H9 (cell line): ENCODE measurements around the gene DTNB. TPM values are rescaled to one million over a fixed set of nuclear protein-coding genes. Genes with fewer than 3 reads are reported as not detected.

Experiments
- DNase-seq: peaks from one replicate; pipeline ENCODE4 v3.0.0-alpha.2; 2017
- H2AFZ ChIP-seq: one replicate; pipeline ENCODE4 v1.6.1; 2013; ENCODE audit warnings: mild to moderate bottlenecking, low read length, control low read depth, moderate library complexity
- H2AK5ac ChIP-seq: 2 replicates; pipeline ENCODE4 v1.6.1; 2013; ENCODE audit warnings: low read length, control low read depth, mixed read lengths; ENCODE audit not compliant: insufficient read length
- H2BK120ac ChIP-seq: one replicate; pipeline ENCODE4 v1.6.1; 2013; ENCODE audit warnings: low read depth, mild to moderate bottlenecking, low read length, control low read depth, inconsistent platforms; ENCODE audit not compliant: poor library complexity, severe bottlenecking
- H2BK12ac ChIP-seq: 2 replicates; pipeline ENCODE4 v1.6.1; 2013; ENCODE audit warnings: low read length, control low read depth, mixed read lengths, low read depth; ENCODE audit not compliant: insufficient read length
- H2BK15ac ChIP-seq: 2 replicates; pipeline ENCODE4 v1.6.1; 2013; ENCODE audit warnings: low read depth, low read length, control low read depth
- H2BK20ac ChIP-seq: one replicate; pipeline ENCODE4 v1.6.1; 2013; ENCODE audit warnings: low read depth, mild to moderate bottlenecking, low read length, control low read depth, inconsistent platforms; ENCODE audit not compliant: poor library complexity, severe bottlenecking
- H2BK5ac ChIP-seq: 2 replicates; pipeline ENCODE4 v1.6.1; 2013; ENCODE audit warnings: low read length, control low read depth, mixed read lengths; ENCODE audit not compliant: insufficient read length
- H3K14ac ChIP-seq: 2 replicates; pipeline ENCODE4 v1.6.1; 2013; ENCODE audit warnings: low read length, control low read depth; ENCODE audit not compliant: insufficient read depth
- H3K18ac ChIP-seq: 2 replicates; pipeline ENCODE4 v1.6.1; 2013; ENCODE audit warnings: low read depth, mild to moderate bottlenecking, mixed read lengths, low read length, control low read depth; ENCODE audit not compliant: insufficient read length
- H3K23ac ChIP-seq: 2 replicates; pipeline ENCODE4 v1.6.1; 2013; ENCODE audit warnings: low read length, control low read depth, mixed read lengths, low read depth; ENCODE audit not compliant: insufficient read length
- H3K23me2 ChIP-seq: 2 replicates; pipeline ENCODE4 v1.6.1; 2013; ENCODE audit warnings: low read depth, mild to moderate bottlenecking, mixed read lengths, low read length, control low read depth; ENCODE audit not compliant: insufficient read length, poor library complexity, severe bottlenecking
- H3K27ac ChIP-seq: 2 replicates; pipeline ENCODE4 v1.5.1; 2013; ENCODE audit warnings: low read length, control low read depth, mixed read lengths, low read depth; ENCODE audit not compliant: insufficient read length
- H3K27me3 ChIP-seq: 2 replicates; pipeline ENCODE4 v1.6.1; 2013; ENCODE audit warnings: low read length, control low read depth, inconsistent platforms; ENCODE audit not compliant: insufficient read depth
- H3K4ac ChIP-seq: 2 replicates; pipeline ENCODE4 v1.6.1; 2013; ENCODE audit warnings: low read depth, mild to moderate bottlenecking, control low read depth, inconsistent platforms, low read length, moderate library complexity
- H3K4me1 ChIP-seq: 2 replicates; pipeline ENCODE4 v1.6.1; 2013; ENCODE audit warnings: low read length, control low read depth, inconsistent platforms; ENCODE audit not compliant: insufficient read depth
- H3K4me2 ChIP-seq: 2 replicates; pipeline ENCODE4 v1.6.1; 2013; ENCODE audit warnings: low read length, control low read depth, mixed read lengths; ENCODE audit not compliant: insufficient read length, insufficient read depth
- H3K56ac ChIP-seq: 2 replicates; pipeline ENCODE4 v1.6.1; 2013; ENCODE audit warnings: low read depth, mild to moderate bottlenecking, mixed read lengths, low read length, control low read depth; ENCODE audit not compliant: insufficient read length
- H3K79me1 ChIP-seq: 2 replicates; pipeline ENCODE4 v1.6.1; 2013; ENCODE audit warnings: low read depth, mild to moderate bottlenecking, moderate library complexity, low read length, control low read depth, inconsistent platforms; ENCODE audit not compliant: insufficient read depth, poor library complexity, severe bottlenecking
- H3K79me2 ChIP-seq: 2 replicates; pipeline ENCODE4 v1.6.1; 2013; ENCODE audit warnings: low read length, control low read depth, inconsistent platforms; ENCODE audit not compliant: insufficient read depth
- H3K9ac ChIP-seq: 2 replicates; pipeline ENCODE4 v1.6.1; 2013; ENCODE audit warnings: low read length, control low read depth, mixed read lengths; ENCODE audit not compliant: insufficient read length; ENCODE audit errors: extremely low read depth
- H3K9me3 ChIP-seq: one replicate; pipeline ENCODE4 v1.6.1; 2013; ENCODE audit warnings: low read depth, low read length, inconsistent platforms; ENCODE audit not compliant: control insufficient read depth
- H3T11ph ChIP-seq: one replicate; pipeline ENCODE4 v1.6.1; 2013; ENCODE audit warnings: mild to moderate bottlenecking, low read length, control low read depth, inconsistent platforms
- H4K20me1 ChIP-seq: one replicate; pipeline ENCODE4 v1.6.1; 2013; ENCODE audit not compliant: control insufficient read depth, insufficient read length, insufficient read depth
- H4K5ac ChIP-seq: 2 replicates; pipeline ENCODE4 v1.6.1; 2013; ENCODE audit warnings: low read depth, mild to moderate bottlenecking, mixed read lengths, low read length, control low read depth; ENCODE audit not compliant: insufficient read length
- H4K8ac ChIP-seq: replicated peaks from 2 replicates; pipeline ENCODE4 v1.6.1; 2013; ENCODE audit warnings: low read length, control low read depth, mixed read lengths, low read depth; ENCODE audit not compliant: insufficient read length
- H4K91ac ChIP-seq: 2 replicates; pipeline ENCODE4 v1.6.1; 2013; ENCODE audit warnings: low read depth, mild to moderate bottlenecking, moderate library complexity, mixed read lengths, low read length, control low read depth; ENCODE audit not compliant: insufficient read length
- H3K27ac Mint-ChIP-seq, 3 experiments: 2 replicates in 2 of 3; 3 replicates in 1 of 3; pipeline ENCODE4 v1.8.0; 2020 to 2021; ENCODE audit warnings: mixed read lengths in 3 of 3, mild to moderate bottlenecking in 1 of 3, moderate library complexity in 1 of 3
- H3K27me3 Mint-ChIP-seq: 2 replicates; pipeline ENCODE4 v1.8.0; 2021; ENCODE audit warnings: low read depth, mild to moderate bottlenecking, moderate library complexity, mixed read lengths
- H3K36me3 Mint-ChIP-seq, 3 experiments: 2 replicates in 2 of 3; 3 replicates in 1 of 3; pipeline ENCODE4 v1.8.0; 2020 to 2021; ENCODE audit warnings: low read depth in 3 of 3, mixed read lengths in 3 of 3; ENCODE audit not compliant: insufficient read depth in 1 of 3
- H3K4me1 Mint-ChIP-seq, 2 experiments: 2 replicates each; pipeline ENCODE4 v1.8.0; 2020; ENCODE audit warnings: mixed read lengths in 2 of 2
- H3K4me3 Mint-ChIP-seq, 2 experiments: 2 replicates in 1 of 2; 3 replicates in 1 of 2; pipeline ENCODE4 v1.8.0; 2020 to 2021; ENCODE audit warnings: mild to moderate bottlenecking in 2 of 2, mixed read lengths in 2 of 2, moderate library complexity in 1 of 2
- H3K9me3 Mint-ChIP-seq, 2 experiments: 2 replicates in 1 of 2; 3 replicates in 1 of 2; pipeline ENCODE4 v1.8.0; 2020; ENCODE audit warnings: mild to moderate bottlenecking in 2 of 2, mixed read lengths in 2 of 2, moderate library complexity in 1 of 2
- WGBS: extraction: QIAGEN DNeasy Blood & Tissue Kit; methylation state at CpG from one replicate; pipeline ENCODE4 v1.1.7; 2013; ENCODE audit warnings: missing lambda C conversion rate, low lambda C conversion rate, mixed read lengths; ENCODE audit not compliant: insufficient read length; ENCODE audit errors: extremely low coverage; 5-methylcytosine and 5-hydroxymethylcytosine counted together
- total RNA-seq: library from RNA; stranded (reverse); gene quantifications from 2 replicates; pipeline ENCODE4 v1.2.1, GENCODE V29; 2021
- TF ChIP-seq, protein P1 (sequence below): fragments of 200-600 bp; sonication (generic); conservative IDR thresholded peaks from 3 replicates; pipeline ENCODE4 v1.8.0; 2021; ENCODE audit warnings: antibody characterized with exemption, mild to moderate bottlenecking

The DTNB gene
- total RNA-seq, 1 experiment from 2014 or later: 26.7 TPM

DNA sequence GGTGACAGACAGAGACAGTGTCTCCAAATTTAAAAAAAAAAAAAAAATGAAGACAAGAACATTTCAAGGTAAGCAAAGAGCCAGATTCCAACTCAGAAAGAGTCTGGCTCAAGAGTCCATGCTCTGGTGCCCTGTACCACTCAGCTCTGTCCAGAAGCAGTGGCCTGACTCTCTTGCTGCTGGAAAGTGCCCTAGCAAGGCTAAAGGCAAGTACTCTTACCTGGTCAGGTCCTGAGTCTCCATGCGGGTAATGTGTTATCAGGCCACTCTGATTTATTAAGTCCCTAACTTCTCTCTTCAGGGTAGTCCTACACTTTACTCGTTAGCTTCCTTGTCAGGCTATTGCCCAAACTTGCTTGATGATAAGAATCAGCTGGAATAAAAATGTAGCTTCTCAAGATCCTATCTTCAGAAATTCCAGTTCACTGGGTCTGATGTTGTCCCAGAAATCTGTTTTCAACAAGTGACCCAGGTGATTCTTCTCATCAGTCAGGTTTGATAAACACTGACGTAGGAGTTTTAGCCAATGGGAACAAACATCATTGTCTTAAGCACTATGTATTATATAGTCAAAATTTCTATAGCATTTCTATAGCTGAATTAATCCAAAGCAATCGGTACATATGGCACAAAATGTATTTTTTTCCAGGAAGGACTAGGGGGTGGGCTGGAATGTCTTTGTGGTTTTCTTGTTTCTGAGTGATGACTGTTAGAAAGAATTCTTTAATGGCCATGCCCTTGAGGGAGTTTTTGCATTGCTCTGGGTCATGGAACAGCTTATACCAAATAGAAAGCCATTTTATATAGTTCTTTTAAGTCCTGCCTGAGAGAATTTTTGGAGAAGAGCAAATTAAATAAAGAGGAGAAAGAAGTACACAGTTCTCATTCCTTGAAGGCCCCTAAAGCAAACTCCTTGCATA is 191.7 kb downstream of the DTNB start:
- H3K9me3 Mint-ChIP-seq: peaks cover 0 to 2% of the 10 kb centered on the region in 2 experiments; a peak in 2 of 5 replicates
- Histone ChIP-seq H4K8ac (no peak overlapping the region), H3K9me3 (no peaks in the 10 kb centered on the region), H3K14ac (no peak overlapping the region), H2BK15ac (no peak overlapping the region), H3K9ac (no peak overlapping the region), H3K4ac (no peak overlapping the region), H3T11ph (no peak overlapping the region), H3K23ac (no peak overlapping the region), H2BK120ac (no peak overlapping the region), H2BK12ac (no peak overlapping the region), H3K79me2 (no peaks in the 10 kb centered on the region), H3K4me1 (no peaks in the 10 kb centered on the region), H3K27ac (no peak overlapping the region), H3K27me3 (no peaks in the 10 kb centered on the region), H2AFZ (no peak overlapping the region), H2BK5ac (no peak overlapping the region), H4K20me1 (no peaks in the 10 kb centered on the region), H2AK5ac (no peak overlapping the region), H3K4me2 (no peak overlapping the region), H4K5ac (no peak overlapping the region), H3K23me2 (no peaks in the 10 kb centered on the region), H3K56ac (no peak overlapping the region), H3K18ac (no peak overlapping the region), H2BK20ac (no peak overlapping the region), H4K91ac (no peak overlapping the region), H3K79me1 (no peaks in the 10 kb centered on the region)
- no peak overlapping the region for H3K4me3 Mint-ChIP-seq
- H3K27ac Mint-ChIP-seq: no peak overlapping the region
- H3K27me3 Mint-ChIP-seq: no peaks in the 10 kb centered on the region
- DNase-seq: no peak
- no CpG with 5 or more reads among the region's 4 CpGs for WGBS
- H3K4me1 Mint-ChIP-seq: no peaks in the 10 kb centered on the region
- TF ChIP-seq, protein P1, sequence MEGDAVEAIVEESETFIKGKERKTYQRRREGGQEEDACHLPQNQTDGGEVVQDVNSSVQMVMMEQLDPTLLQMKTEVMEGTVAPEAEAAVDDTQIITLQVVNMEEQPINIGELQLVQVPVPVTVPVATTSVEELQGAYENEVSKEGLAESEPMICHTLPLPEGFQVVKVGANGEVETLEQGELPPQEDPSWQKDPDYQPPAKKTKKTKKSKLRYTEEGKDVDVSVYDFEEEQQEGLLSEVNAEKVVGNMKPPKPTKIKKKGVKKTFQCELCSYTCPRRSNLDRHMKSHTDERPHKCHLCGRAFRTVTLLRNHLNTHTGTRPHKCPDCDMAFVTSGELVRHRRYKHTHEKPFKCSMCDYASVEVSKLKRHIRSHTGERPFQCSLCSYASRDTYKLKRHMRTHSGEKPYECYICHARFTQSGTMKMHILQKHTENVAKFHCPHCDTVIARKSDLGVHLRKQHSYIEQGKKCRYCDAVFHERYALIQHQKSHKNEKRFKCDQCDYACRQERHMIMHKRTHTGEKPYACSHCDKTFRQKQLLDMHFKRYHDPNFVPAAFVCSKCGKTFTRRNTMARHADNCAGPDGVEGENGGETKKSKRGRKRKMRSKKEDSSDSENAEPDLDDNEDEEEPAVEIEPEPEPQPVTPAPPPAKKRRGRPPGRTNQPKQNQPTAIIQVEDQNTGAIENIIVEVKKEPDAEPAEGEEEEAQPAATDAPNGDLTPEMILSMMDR: no peak
- peaks cover 4 to 9% (median 6%) of the 10 kb centered on the region in 3 experiments; a peak in 6 of 7 replicates for H3K36me3 Mint-ChIP-seq
